OCI-LY1 (cell line): Measurements from ENCODE around the gene DUSP5.

ENCODE experiments used
- H2AFZ ChIP-seq: fragments of 200-600 bp; sonication (generic), shearing (Covaris generic); 2 replicates; pipeline ENCODE4 v1.6.0; 2014; ENCODE audit warnings: antibody characterized with exemption, mild to moderate bottlenecking, low read length
- H3F3A ChIP-seq: fragments of 200-600 bp; sonication (generic), shearing (Covaris generic); 2 replicates; pipeline ENCODE4 v1.6.0; 2014; ENCODE audit warnings: mild to moderate bottlenecking, antibody characterized with exemption, low read length, moderate library complexity; ENCODE audit not compliant: insufficient read depth
- H3K27ac ChIP-seq: fragments of 200-600 bp; sonication (generic); 2 replicates; pipeline ENCODE4 v1.5.1; 2014; ENCODE audit warnings: low read length, mixed run types, mild to moderate bottlenecking, low read depth; ENCODE audit not compliant: poor library complexity, severe bottlenecking
- H3K27me3 ChIP-seq: fragments of 200-600 bp; sonication (generic); 2 replicates; pipeline ENCODE4 v1.6.0; 2014; ENCODE audit warnings: antibody characterized with exemption, mild to moderate bottlenecking, low read length, moderate library complexity; ENCODE audit not compliant: insufficient read depth
- H3K36me3 ChIP-seq: fragments of 200-600 bp; sonication (generic); 2 replicates; pipeline ENCODE4 v1.6.1; 2014; ENCODE audit warnings: mild to moderate bottlenecking, antibody characterized with exemption, low read length, moderate library complexity, mixed read lengths; ENCODE audit not compliant: insufficient read depth
- H3K4me1 ChIP-seq: fragments of 200-600 bp; sonication (generic); 2 replicates; pipeline ENCODE4 v1.5.1; 2014; ENCODE audit warnings: mild to moderate bottlenecking, low read length, moderate library complexity; ENCODE audit not compliant: insufficient read depth, severe bottlenecking
- H3K4me2 ChIP-seq: fragments of 200-600 bp; sonication (generic), shearing (Covaris generic); 2 replicates; pipeline ENCODE4 v1.6.1; 2014; ENCODE audit warnings: low read length
- H3K4me3 ChIP-seq: fragments of 200-600 bp; sonication (generic); 2 replicates; pipeline ENCODE4 v1.5.1; 2014; ENCODE audit warnings: low read length, low read depth, mild to moderate bottlenecking, mixed read lengths; ENCODE audit not compliant: poor library complexity, severe bottlenecking
- H3K79me2 ChIP-seq: fragments of 200-600 bp; shearing (Covaris generic); 2 replicates; pipeline ENCODE4 v1.6.1; 2016; ENCODE audit warnings: mixed run types, low read length, mixed read lengths; ENCODE audit not compliant: insufficient read depth
- H3K9ac ChIP-seq: fragments of 200-600 bp; sonication (generic), shearing (Covaris generic); 2 replicates; pipeline ENCODE4 v1.6.1; 2014; ENCODE audit warnings: mild to moderate bottlenecking, low read length, mixed read lengths
- H3K9me2 ChIP-seq: fragments of 200-600 bp; sonication (generic), shearing (Covaris generic); 2 replicates; pipeline ENCODE4 v1.6.1; 2014; ENCODE audit warnings: low read depth, mild to moderate bottlenecking, low read length, mixed read lengths
- H3K9me3 ChIP-seq: fragments of 200-600 bp; shearing (Covaris generic); 2 replicates; pipeline ENCODE4 v1.6.1; 2014; ENCODE audit warnings: low read length, mixed read lengths
- H4K20me1 ChIP-seq: fragments of 200-600 bp; sonication (generic), shearing (Covaris generic); 2 replicates; pipeline ENCODE4 v1.6.0; 2016; ENCODE audit warnings: mild to moderate bottlenecking, low read length; ENCODE audit not compliant: insufficient read depth
- EZH2 ChIP-seq: fragments of 200-600 bp; sonication (generic), shearing (Covaris generic); IDR thresholded peaks from 2 replicates; pipeline ENCODE4 v1.8.0; 2017; ENCODE audit warnings: borderline replicate concordance, mixed run types, mild to moderate bottlenecking, antibody characterized with exemption, low read length, moderate library complexity, mixed read lengths
- TF ChIP-seq, protein P1 (sequence below): fragments of 200-600 bp; sonication (generic), shearing (Covaris generic); IDR thresholded peaks from 2 replicates; pipeline ENCODE4 v1.5.1; 2017; ENCODE audit warnings: mild to moderate bottlenecking, antibody characterized with exemption, low read length, moderate library complexity, mixed read lengths

The DUSP5 gene

DNA sequence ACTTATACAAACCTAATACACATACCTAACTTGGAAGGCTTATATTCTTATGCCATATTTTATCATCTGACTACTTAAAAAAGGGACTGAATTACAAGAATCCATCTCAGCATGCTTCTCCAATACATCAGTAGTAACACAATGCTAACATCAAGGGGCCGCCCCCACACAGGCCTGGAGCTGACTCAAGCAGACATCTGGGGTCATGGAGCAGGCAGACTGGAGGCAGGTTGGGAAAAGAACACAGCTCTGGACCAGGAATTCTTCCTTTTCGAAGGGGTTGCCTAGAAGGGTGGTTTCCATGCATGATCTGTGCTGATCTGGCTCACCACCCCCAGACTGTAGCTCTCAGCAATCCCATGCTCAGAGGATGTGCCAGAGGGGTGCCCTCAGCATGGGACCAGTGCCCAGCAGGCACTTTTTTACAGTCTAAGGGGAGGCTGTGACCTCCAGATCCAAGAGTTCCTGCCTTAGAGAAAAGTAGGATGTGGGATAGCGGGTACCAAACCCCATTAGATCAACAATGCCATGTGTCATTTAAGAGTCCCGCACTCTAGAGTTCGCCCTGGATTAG lies 26.1 kb upstream of the DUSP5 start:
- Histone ChIP-seq H3K9me3 (no peaks in the 10 kb centered on the region), H3K79me2 (no peaks in the 10 kb centered on the region), H3K4me2 (no peak overlapping the region), H3F3A (no peaks in the 10 kb centered on the region), H3K27ac (no peak overlapping the region), H3K4me1 (no peaks in the 10 kb centered on the region), H3K36me3 (no peaks in the 10 kb centered on the region), H4K20me1 (no peaks in the 10 kb centered on the region), H3K4me3 (no peak overlapping the region), H3K9ac (no peak overlapping the region), H3K27me3 (no peaks in the 10 kb centered on the region), H3K9me2 (no peaks in the 10 kb centered on the region), H2AFZ (no peak overlapping the region)
- TF ChIP-seq, protein P1, sequence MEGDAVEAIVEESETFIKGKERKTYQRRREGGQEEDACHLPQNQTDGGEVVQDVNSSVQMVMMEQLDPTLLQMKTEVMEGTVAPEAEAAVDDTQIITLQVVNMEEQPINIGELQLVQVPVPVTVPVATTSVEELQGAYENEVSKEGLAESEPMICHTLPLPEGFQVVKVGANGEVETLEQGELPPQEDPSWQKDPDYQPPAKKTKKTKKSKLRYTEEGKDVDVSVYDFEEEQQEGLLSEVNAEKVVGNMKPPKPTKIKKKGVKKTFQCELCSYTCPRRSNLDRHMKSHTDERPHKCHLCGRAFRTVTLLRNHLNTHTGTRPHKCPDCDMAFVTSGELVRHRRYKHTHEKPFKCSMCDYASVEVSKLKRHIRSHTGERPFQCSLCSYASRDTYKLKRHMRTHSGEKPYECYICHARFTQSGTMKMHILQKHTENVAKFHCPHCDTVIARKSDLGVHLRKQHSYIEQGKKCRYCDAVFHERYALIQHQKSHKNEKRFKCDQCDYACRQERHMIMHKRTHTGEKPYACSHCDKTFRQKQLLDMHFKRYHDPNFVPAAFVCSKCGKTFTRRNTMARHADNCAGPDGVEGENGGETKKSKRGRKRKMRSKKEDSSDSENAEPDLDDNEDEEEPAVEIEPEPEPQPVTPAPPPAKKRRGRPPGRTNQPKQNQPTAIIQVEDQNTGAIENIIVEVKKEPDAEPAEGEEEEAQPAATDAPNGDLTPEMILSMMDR = no peak
- TF ChIP-seq EZH2 = no peak

DNA sequence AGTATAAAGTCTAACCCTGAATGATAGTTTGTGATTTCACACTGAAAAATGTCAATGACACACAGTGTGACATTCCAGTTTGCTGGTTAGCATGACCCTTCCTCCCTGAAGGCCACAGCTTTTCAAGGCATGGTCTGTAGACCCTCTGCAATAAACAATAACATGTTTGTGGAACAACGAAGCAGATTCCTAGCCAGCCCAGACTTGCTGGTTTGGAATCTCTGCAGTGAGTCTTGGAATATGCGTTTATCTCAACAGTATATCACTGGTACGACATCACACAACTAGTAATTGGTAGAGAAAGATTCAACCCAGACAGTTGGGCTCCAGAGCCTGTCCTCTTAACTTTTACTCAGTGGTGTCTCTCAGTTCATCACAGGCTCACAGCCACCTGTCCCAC lies 23.7 kb upstream of the DUSP5 start:
- H3K27me3 ChIP-seq = no peaks in the 10 kb centered on the region
- H2AFZ ChIP-seq = no peak overlapping the region
- H3K4me3 ChIP-seq = no peak overlapping the region
- H3K4me1 ChIP-seq = no peaks in the 10 kb centered on the region
- H3K9ac ChIP-seq = no peak overlapping the region
- no peaks in the 10 kb centered on the region for H3K9me2 ChIP-seq
- H3K79me2 ChIP-seq = no peaks in the 10 kb centered on the region
- no peaks in the 10 kb centered on the region for H3F3A ChIP-seq
- no peak overlapping the region for H3K4me2 ChIP-seq
- no peaks in the 10 kb centered on the region for H4K20me1 ChIP-seq
- no peaks in the 10 kb centered on the region for H3K36me3 ChIP-seq
- H3K9me3 ChIP-seq = no peaks in the 10 kb centered on the region
- no peak overlapping the region for H3K27ac ChIP-seq
- no peak for TF ChIP-seq EZH2
- TF ChIP-seq, protein P1 = no peak

DNA sequence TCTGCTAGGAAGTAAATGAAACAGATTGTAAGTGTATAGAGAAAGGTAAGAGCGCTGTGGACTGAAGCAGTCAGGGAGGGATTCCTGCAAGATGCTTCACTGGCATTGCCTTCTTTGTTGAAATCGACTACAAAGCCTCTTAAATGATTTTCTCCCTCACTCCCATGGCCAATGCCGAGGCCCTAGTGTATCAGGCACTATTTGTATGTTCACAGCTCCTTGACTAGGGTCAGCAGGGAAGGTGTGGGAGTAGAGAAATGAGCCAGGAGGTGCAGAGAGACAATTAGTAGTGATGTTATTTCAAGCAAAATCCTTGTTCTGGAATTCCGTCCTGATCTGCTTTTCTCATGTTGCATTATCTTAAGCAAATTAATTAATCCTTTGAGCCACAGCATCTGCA lies 22.9 kb upstream of the DUSP5 start:
- TF ChIP-seq, protein P1 = no peak
- no peak for TF ChIP-seq EZH2
- H3K36me3 ChIP-seq = no peaks in the 10 kb centered on the region
- H2AFZ ChIP-seq = no peak overlapping the region
- no peak overlapping the region for H3K4me3 ChIP-seq
- no peak overlapping the region for H3K9ac ChIP-seq
- H4K20me1 ChIP-seq = no peaks in the 10 kb centered on the region
- H3K9me3 ChIP-seq = no peaks in the 10 kb centered on the region
- H3F3A ChIP-seq = no peaks in the 10 kb centered on the region
- no peaks in the 10 kb centered on the region for H3K9me2 ChIP-seq
- H3K27ac ChIP-seq = no peak overlapping the region
- no peak overlapping the region for H3K4me2 ChIP-seq
- no peaks in the 10 kb centered on the region for H3K79me2 ChIP-seq
- H3K4me1 ChIP-seq = no peaks in the 10 kb centered on the region
- H3K27me3 ChIP-seq = no peaks in the 10 kb centered on the region
